Peyer's patch (tissue), 4 donors: ENCODE measurements around the gene LMBRD2. TPM values are rescaled to one million over a fixed set of nuclear protein-coding genes. Genes with fewer than 3 reads are reported as not detected.

Experiments used
- DNase-seq, 3 donors: peaks; one replicate each; pipeline ENCODE4 v3.0.0-alpha.2; 2017 to 2019
- H3K27ac ChIP-seq, 4 donors: fragments of 200-600 bp; sonication (generic); one replicate each; pipeline ENCODE4 v1.5.1; 2016 to 2019
- H3K27me3 ChIP-seq, 2 donors: fragments of 200-600 bp; sonication (generic); one replicate each; pipeline ENCODE4 v1.5.1; 2019
- H3K36me3 ChIP-seq, 3 donors: fragments of 200-600 bp; sonication (generic); one replicate each; pipeline ENCODE4 v1.5.1; 2016 to 2019
- H3K4me1 ChIP-seq, 4 donors: fragments of 200-600 bp; sonication (generic); one replicate each; pipeline ENCODE4 v1.5.1; 2016 to 2019
- H3K4me3 ChIP-seq, 4 donors: fragments of 200-600 bp; sonication (generic); 1 replicate in 3 of 4; 2 replicates in 1 of 4; pipeline ENCODE4 v1.5.1; 2016 to 2019; ENCODE audit warnings: mild to moderate bottlenecking in 1 of 4
- H3K9me3 ChIP-seq, 4 donors: fragments of 200-600 bp; sonication (generic); one replicate each; pipeline ENCODE4 v1.5.1; 2016 to 2019; ENCODE audit warnings: mild to moderate bottlenecking in 1 of 4
- POLR2A ChIP-seq, 2 donors: fragments of 450-650 bp; IDR thresholded peaks; one replicate each; pipeline ENCODE4 v1.5.1; 2017; ENCODE audit warnings: antibody characterized with exemption in 2 of 2, mild to moderate bottlenecking in 2 of 2, moderate library complexity in 2 of 2
- total RNA-seq, 4 donors: library from RNA; depleted of rRNA; stranded (reverse); fragments of >200 nt; gene quantifications; one replicate each; pipeline ENCODE4 v1.1.0, GENCODE V29; 2016
- TF ChIP-seq, protein P1 (sequence below), 6 experiments: fragments of 450-650 bp in 4 of 6; fragments of 200-600 bp in 2 of 6; sonication (generic) in 1 of 6; IDR thresholded peaks; one replicate each; pipeline ENCODE4 v1.5.1; 2017 to 2019; ENCODE audit warnings: antibody characterized with exemption in 6 of 6, mild to moderate bottlenecking in 3 of 6, moderate library complexity in 1 of 6

LMBRD2 gene
- total RNA-seq, 4 donors from 2014 or later = 9.9 to 55.3 (median 22.0) TPM

DNA sequence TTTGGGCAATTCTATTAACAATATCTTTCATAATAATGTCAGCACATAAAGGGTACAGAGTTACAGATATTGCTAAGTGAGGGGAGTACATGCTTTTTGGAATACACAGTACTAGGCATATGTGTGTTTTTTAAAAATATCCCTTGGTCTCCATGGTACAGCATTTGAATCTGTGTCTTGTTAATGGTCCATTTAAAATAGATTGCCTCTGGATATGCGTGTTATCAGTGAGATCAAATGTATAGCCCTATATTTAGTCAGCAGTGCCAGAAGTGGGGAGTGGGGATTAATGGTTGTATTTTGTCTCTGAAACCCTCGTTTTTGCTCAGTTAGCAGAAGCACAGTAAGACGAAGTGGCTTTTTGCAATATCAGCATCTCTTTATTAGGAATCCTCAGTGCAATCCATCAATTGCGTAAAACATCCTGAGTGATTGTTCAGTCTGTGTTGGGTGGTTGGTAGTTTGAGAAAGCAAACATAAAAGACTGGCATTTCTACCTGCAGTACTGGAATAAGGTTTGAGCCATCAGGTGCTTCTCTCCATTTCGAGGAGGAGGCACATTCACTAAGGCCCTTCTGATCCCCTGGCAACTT, 19.2 kb upstream of the LMBRD2 start:
- TF ChIP-seq POLR2A (IDR thresholded peaks at IDR 0.05) = no peak
- TF ChIP-seq, protein P1, sequence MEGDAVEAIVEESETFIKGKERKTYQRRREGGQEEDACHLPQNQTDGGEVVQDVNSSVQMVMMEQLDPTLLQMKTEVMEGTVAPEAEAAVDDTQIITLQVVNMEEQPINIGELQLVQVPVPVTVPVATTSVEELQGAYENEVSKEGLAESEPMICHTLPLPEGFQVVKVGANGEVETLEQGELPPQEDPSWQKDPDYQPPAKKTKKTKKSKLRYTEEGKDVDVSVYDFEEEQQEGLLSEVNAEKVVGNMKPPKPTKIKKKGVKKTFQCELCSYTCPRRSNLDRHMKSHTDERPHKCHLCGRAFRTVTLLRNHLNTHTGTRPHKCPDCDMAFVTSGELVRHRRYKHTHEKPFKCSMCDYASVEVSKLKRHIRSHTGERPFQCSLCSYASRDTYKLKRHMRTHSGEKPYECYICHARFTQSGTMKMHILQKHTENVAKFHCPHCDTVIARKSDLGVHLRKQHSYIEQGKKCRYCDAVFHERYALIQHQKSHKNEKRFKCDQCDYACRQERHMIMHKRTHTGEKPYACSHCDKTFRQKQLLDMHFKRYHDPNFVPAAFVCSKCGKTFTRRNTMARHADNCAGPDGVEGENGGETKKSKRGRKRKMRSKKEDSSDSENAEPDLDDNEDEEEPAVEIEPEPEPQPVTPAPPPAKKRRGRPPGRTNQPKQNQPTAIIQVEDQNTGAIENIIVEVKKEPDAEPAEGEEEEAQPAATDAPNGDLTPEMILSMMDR (IDR thresholded peaks at IDR 0.05) = no peak
- Histone ChIP-seq H3K27me3 (no peaks in the 10 kb centered on the region), H3K36me3 (peaks cover 0 to 53% (median 0%) of the 10 kb centered on the region in 3 donors), H3K4me3 (no peak overlapping the region), H3K4me1 (no peaks in the 10 kb centered on the region), H3K9me3 (no peaks in the 10 kb centered on the region), H3K27ac (no peak overlapping the region)
- no peak for DNase-seq

DNA sequence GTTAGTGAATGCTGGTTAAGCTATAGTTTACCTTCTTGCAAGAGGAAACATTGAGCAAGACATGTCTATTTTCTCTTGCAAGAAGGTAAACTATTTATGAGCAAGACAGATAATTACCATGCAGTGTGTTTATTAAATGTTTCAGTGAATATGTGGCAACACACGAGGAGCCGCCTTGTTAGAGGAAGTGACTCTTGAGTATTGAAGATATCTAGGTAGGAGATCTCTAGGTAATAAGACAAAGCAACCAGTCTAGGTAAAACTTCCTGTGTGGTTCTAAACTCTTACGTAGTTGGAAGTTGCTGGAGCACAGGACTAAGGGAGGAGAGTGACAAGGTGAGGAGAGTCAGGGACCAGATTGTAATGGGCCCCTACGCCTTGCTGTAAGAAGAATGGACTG, 17.1 kb upstream of the LMBRD2 start:
- H3K27me3 ChIP-seq = no peaks in the 10 kb centered on the region
- H3K9me3 ChIP-seq = no peaks in the 10 kb centered on the region
- no peak for TF ChIP-seq POLR2A (IDR thresholded peaks at IDR 0.05)
- TF ChIP-seq, protein P1 (IDR thresholded peaks at IDR 0.05) = no peak
- peaks cover 0 to 63% (median 0%) of the 10 kb centered on the region in 3 donors for H3K36me3 ChIP-seq
- H3K4me3 ChIP-seq = no peak overlapping the region
- H3K27ac ChIP-seq = no peak overlapping the region
- DNase-seq = no peak
- H3K4me1 ChIP-seq = no peaks in the 10 kb centered on the region

DNA sequence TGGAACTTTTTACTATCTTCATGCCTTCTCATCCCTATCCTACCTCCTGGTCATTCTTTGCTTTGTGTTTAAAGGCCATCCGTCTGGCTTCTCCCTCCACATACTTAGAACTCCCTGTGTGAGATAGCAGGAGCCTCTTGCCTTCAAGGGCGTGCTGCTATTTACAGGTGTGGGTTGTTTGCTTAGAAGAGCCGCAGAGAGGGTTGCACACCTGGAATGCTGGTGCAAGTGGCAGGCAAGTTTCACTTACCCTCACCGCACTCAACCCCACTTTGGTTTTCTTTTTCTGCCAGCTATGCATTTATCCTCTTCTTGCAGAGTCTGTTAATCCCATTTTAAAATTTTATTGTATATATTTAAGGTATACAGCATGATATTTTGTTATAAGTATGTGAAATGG, 12.8 kb upstream of the LMBRD2 start:
- no peaks in the 10 kb centered on the region for H3K27me3 ChIP-seq
- H3K36me3 ChIP-seq = peaks cover 0 to 52% (median 0%) of the 10 kb centered on the region in 3 donors
- no peaks in the 10 kb centered on the region for H3K4me1 ChIP-seq
- H3K27ac ChIP-seq = no peak overlapping the region
- H3K9me3 ChIP-seq = no peaks in the 10 kb centered on the region
- DNase-seq = no peak
- TF ChIP-seq, protein P1 (IDR thresholded peaks at IDR 0.05) = no peak
- no peak for TF ChIP-seq POLR2A (IDR thresholded peaks at IDR 0.05)
- H3K4me3 ChIP-seq = no peak overlapping the region

DNA sequence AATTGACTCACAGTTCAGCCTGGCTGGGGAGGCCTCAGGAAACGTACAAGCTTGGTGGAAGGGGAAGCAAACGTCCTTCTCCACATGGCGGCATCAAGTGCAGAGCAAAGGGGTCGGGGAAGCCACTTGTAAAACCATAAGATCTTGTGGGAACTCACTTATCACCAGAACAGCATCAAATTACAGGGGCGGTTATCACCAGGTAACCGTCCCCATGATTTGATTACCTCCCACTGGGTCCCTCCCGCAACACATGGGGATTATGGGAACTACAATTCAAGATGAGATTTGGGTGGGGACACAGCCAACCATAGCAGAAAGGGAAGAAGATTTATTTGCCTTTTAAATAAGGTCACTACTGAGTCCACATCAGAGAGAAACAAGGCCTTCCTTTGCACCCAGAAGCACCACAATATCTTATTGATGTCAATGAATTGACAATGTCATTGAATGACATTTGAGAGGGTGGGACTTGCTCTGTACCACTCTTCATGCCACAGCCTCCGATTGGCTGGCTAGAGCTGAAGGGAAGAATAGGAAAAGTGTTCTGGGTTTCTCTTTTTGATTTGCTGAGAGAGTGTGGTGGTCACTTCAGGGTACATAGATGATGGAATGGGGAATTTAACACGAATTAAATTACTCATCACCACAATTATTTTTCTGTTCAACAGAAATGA, 11.3 kb upstream of the LMBRD2 start:
- Histone ChIP-seq H3K36me3 (peaks cover 0 to 37% (median 0%) of the 10 kb centered on the region in 3 donors), H3K9me3 (no peaks in the 10 kb centered on the region), H3K4me3 (no peak overlapping the region), H3K27ac (no peak overlapping the region), H3K27me3 (no peaks in the 10 kb centered on the region), H3K4me1 (no peaks in the 10 kb centered on the region)
- DNase-seq = no peak
- TF ChIP-seq, protein P1 (IDR thresholded peaks at IDR 0.05) = no peak
- TF ChIP-seq POLR2A (IDR thresholded peaks at IDR 0.05) = no peak

DNA sequence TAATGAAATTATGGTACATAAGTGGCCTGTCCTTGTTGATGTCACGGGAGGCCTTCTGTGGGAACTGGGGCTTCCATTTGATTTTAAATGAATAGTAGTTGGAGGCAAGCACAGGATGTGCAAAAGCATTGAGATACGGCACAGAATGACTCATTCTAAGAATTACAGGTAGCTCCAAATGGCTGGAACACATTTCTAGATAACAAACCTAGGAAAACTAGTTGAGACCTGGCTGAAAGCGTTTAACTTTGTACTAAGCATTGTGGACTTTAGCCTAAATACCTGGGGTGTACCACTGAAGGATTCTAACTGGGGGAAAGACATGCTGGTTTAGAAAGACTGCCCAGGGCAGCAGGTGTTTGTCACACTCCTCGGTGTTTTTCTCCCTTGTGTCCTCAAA, 9.7 kb upstream of the LMBRD2 start:
- Histone ChIP-seq H3K4me1 (no peaks in the 10 kb centered on the region), H3K27me3 (no peaks in the 10 kb centered on the region), H3K27ac (no peak overlapping the region), H3K9me3 (no peaks in the 10 kb centered on the region), H3K36me3 (peaks cover 0 to 32% (median 0%) of the 10 kb centered on the region in 3 donors), H3K4me3 (no peak overlapping the region)
- TF ChIP-seq, protein P1 (IDR thresholded peaks at IDR 0.05) = no peak
- TF ChIP-seq POLR2A (IDR thresholded peaks at IDR 0.05) = no peak
- DNase-seq = no peak
